Colonic mucosa (tissue), 4 donors: ENCODE measurements around the gene WDFY4. TPM values are rescaled to one million over a fixed set of nuclear protein-coding genes. Genes with fewer than 3 reads are reported as not detected.

Experiments
- DNase-seq: peaks from one replicate; pipeline ENCODE4 v3.0.0-alpha.2; 2020
- H3K27ac ChIP-seq: fragments of 200-600 bp; one replicate; pipeline ENCODE4 v1.8.0; 2021
- H3K27me3 ChIP-seq: fragments of 200-600 bp; one replicate; pipeline ENCODE4 v1.8.0; 2021
- H3K36me3 ChIP-seq: fragments of 200-600 bp; one replicate; pipeline ENCODE4 v1.8.0; 2021
- H3K4me1 ChIP-seq: fragments of 200-600 bp; one replicate; pipeline ENCODE4 v1.8.0; 2021; ENCODE audit warnings: mild to moderate bottlenecking
- H3K4me3 ChIP-seq: fragments of 200-600 bp; one replicate; pipeline ENCODE4 v1.8.0; 2021
- H3K9ac ChIP-seq, 2 donors: one replicate each; pipeline ENCODE4 v1.7.0; 2013; ENCODE audit warnings: control low read depth in 2 of 2, low read depth in 2 of 2, low read length in 2 of 2
- H3K9me3 ChIP-seq: fragments of 200-600 bp; one replicate; pipeline ENCODE4 v1.8.0; 2021
- intact Hi-C: fragments of 100-400 bp; cut with DNase I; formaldehyde crosslinking; loops from one replicate; pipeline ENCODE4 v1.14.1; 2022
- total RNA-seq, 2 donors: library from RNA; stranded (reverse); fragmentation: NEBNext Ultra II Directional in 1 of 2; extraction: Animal tissue kit (Norgen Biotek cat#: 25700) in 1 of 2; gene quantifications; one replicate each; pipeline ENCODE4 v1.2.1, GENCODE V29; 2021
- TF ChIP-seq, protein P1 (sequence below): fragments of 200-600 bp; IDR thresholded peaks from one replicate; pipeline ENCODE4 v1.8.0; 2022; ENCODE audit warnings: antibody characterized with exemption, mild to moderate bottlenecking
- donor health status: healthy.
- donor health status: DM: no; HTN: no; CAD: no.
- donor health status: DM: no; HTN: no; CAD: no.

Gene WDFY4
- total RNA-seq, 2 donors from 2014 or later: 1.5 to 1.6 TPM

- intact Hi-C loops: no loop called here
- Histone ChIP-seq H3K9ac (no peak overlapping the region), H3K36me3 (no peaks in the 10 kb centered on the region), H3K27me3 (no peaks in the 10 kb centered on the region), H3K27ac (no peak overlapping the region), H3K4me1 (no peaks in the 10 kb centered on the region), H3K9me3 (no peaks in the 10 kb centered on the region), H3K4me3 (no peak overlapping the region)
- TF ChIP-seq, protein P1, sequence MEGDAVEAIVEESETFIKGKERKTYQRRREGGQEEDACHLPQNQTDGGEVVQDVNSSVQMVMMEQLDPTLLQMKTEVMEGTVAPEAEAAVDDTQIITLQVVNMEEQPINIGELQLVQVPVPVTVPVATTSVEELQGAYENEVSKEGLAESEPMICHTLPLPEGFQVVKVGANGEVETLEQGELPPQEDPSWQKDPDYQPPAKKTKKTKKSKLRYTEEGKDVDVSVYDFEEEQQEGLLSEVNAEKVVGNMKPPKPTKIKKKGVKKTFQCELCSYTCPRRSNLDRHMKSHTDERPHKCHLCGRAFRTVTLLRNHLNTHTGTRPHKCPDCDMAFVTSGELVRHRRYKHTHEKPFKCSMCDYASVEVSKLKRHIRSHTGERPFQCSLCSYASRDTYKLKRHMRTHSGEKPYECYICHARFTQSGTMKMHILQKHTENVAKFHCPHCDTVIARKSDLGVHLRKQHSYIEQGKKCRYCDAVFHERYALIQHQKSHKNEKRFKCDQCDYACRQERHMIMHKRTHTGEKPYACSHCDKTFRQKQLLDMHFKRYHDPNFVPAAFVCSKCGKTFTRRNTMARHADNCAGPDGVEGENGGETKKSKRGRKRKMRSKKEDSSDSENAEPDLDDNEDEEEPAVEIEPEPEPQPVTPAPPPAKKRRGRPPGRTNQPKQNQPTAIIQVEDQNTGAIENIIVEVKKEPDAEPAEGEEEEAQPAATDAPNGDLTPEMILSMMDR: no peak
- DNase-seq: no peak
Measured at GRCh38 chr10:48935577-48935976, 250.9 kb downstream of the WDFY4 start.

- H3K9me3 ChIP-seq: no peaks in the 10 kb centered on the region
- no peak overlapping the region for H3K27ac ChIP-seq
- H3K4me1 ChIP-seq: no peaks in the 10 kb centered on the region
- H3K9ac ChIP-seq: no peak overlapping the region
- DNase-seq: no peak
- H3K27me3 ChIP-seq: no peaks in the 10 kb centered on the region
- H3K36me3 ChIP-seq: no peaks in the 10 kb centered on the region
- H3K4me3 ChIP-seq: no peak overlapping the region
- TF ChIP-seq, protein P1: no peak
- intact Hi-C loops: no loop called here
Measured at GRCh38 chr10:48937796-48938195, 253.1 kb downstream of the WDFY4 start.

- H3K4me1 ChIP-seq: no peaks in the 10 kb centered on the region
- TF ChIP-seq, protein P1: no peak
- DNase-seq: no peak
Measured at GRCh38 chr10:48938281-48938680, 253.6 kb downstream of the WDFY4 start.

GRCh38 chr10:48938990-48939536, 254.4 kb downstream of the WDFY4 start:
- intact Hi-C loops: no loop called here
- H3K9me3 ChIP-seq: no peaks in the 10 kb centered on the region
- no peaks in the 10 kb centered on the region for H3K36me3 ChIP-seq
- H3K27me3 ChIP-seq: no peaks in the 10 kb centered on the region
- H3K27ac ChIP-seq: no peak overlapping the region
- no peak overlapping the region for H3K9ac ChIP-seq
- TF ChIP-seq, protein P1: no peak
- no peaks in the 10 kb centered on the region for H3K4me1 ChIP-seq
- no peak overlapping the region for H3K4me3 ChIP-seq
- DNase-seq: no peak

More at GRCh38 chr10:48938281-48938680, 253.6 kb downstream of the WDFY4 start:
- Histone ChIP-seq H3K9me3 (no peaks in the 10 kb centered on the region), H3K4me3 (no peak overlapping the region), H3K27me3 (no peaks in the 10 kb centered on the region), H3K9ac (no peak overlapping the region), H3K27ac (no peak overlapping the region), H3K36me3 (no peaks in the 10 kb centered on the region)
- intact Hi-C loops: no loop called here

DNA sequence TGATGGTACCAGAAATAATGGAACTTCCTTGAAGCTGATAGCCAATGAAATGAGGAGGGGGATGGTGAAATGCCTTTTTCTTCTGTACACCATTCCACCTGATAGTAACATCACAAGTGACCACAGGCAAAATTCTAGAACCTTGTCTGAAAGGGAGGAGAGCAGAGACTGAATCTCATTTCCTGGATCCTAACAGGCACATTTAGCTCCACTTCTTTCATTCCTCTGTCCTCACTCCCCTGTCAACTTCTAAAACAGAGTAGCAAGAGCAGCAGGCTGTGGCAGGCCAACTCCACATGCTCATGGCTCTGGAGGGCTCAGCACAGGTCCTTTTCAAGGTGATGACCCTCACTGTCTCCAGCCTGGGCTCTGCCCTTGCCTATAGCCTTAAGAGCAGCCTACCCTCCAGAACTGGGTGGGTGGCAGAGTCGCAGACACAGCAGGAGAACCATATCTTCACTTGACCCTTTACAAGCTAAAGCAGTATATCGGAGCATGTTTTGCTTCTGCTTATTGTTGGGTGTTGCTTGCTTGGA, 255.2 kb downstream of the WDFY4 start, which contains the start of gene LRRC18:
TSS of gene LRRC18 (minus strand) at position 51 of the 536 bp plus-strand sequence. CDS start 25,685 bp downstream, outside the sequence.
- intact Hi-C loops: no loop called here
- TF ChIP-seq, protein P1: no peak
- H3K9me3 ChIP-seq: no peaks in the 10 kb centered on the region
- no peak within 1 kb of the TSS for H3K27ac ChIP-seq
- H3K27me3 ChIP-seq: no peaks in the 10 kb centered on the region
- no peak within 1 kb of the TSS for H3K9ac ChIP-seq
- H3K4me1 ChIP-seq: no peaks in the 10 kb centered on the region
- H3K36me3 ChIP-seq: no peaks in the 10 kb centered on the region
- DNase-seq: no peak
- no peak within 1 kb of the TSS for H3K4me3 ChIP-seq
